A549 (cell line): ENCODE data around the gene ADAMTSL5.

Experiments
- CEBPB ChIP-seq, 2 experiments: fragments of >200 bp in 1 of 2; sonication (Bioruptor Twin) in 1 of 2; formaldehyde crosslinking in 1 of 2; IDR thresholded peaks; 2 replicates each; pipeline ENCODE4 v1.6.1; 2012 to 2016
- ESRRA ChIP-seq: fragments of 150-350 bp; IDR thresholded peaks from 2 replicates; pipeline ENCODE4 v1.6.1; 2014; ENCODE audit warnings: mild to moderate bottlenecking, low read length, borderline replicate concordance
- MAFK ChIP-seq: fragments of 450-650 bp; IDR thresholded peaks from 2 replicates; pipeline ENCODE4 v1.6.1; 2014; ENCODE audit not compliant: partially characterized antibody
- NPAS2 ChIP-seq: fragments of 250-450 bp; sonication (Bioruptor Pico); IDR thresholded peaks from 2 replicates; pipeline ENCODE4 v1.8.0; 2022; ENCODE audit warnings: mild to moderate bottlenecking, moderate library complexity, borderline replicate concordance
- NR3C1 ChIP-seq: fragments of >200 bp; sonication (Bioruptor Twin); formaldehyde crosslinking; IDR thresholded peaks from 3 replicates; pipeline ENCODE4 v1.6.1; 2017
- PBX3 ChIP-seq: IDR thresholded peaks from 2 replicates; pipeline ENCODE4 v1.6.1; 2012
- POLR2A ChIP-seq: IDR thresholded peaks from 2 replicates; pipeline ENCODE4 v1.6.1; 2012; ENCODE audit warnings: mild to moderate bottlenecking, low read length
- RAD21 ChIP-seq, 2 experiments: fragments of >200 bp in 1 of 2; sonication (Bioruptor Twin) in 1 of 2; formaldehyde crosslinking in 1 of 2; IDR thresholded peaks in 1 of 2; conservative IDR thresholded peaks in 1 of 2; 2 replicates in 1 of 2; 3 replicates in 1 of 2; pipeline ENCODE4 v1.6.1; 2012 to 2018; ENCODE audit warnings: inconsistent platforms in 1 of 2
- REST ChIP-seq: fragments of 200-600 bp; sonication (generic); IDR thresholded peaks from 2 replicates; pipeline ENCODE4 v1.6.1; 2016; ENCODE audit warnings: antibody characterized with exemption, mild to moderate bottlenecking, moderate library complexity
- RNF2 ChIP-seq: fragments of 200-600 bp; sonication (generic); IDR thresholded peaks from 2 replicates; pipeline ENCODE4 v1.6.1; 2016; ENCODE audit warnings: low read depth, mild to moderate bottlenecking, antibody characterized with exemption, moderate library complexity, borderline replicate concordance
- TP53 ChIP-seq: fragments of 250-450 bp; sonication (Bioruptor Pico); IDR thresholded peaks from 2 replicates; pipeline ENCODE4 v1.5.0; 2021; ENCODE audit warnings: mild to moderate bottlenecking, moderate library complexity
- TF ChIP-seq, protein P1 (sequence below): fragments of >200 bp; sonication (Bioruptor Twin); formaldehyde crosslinking; IDR thresholded peaks from 3 replicates; pipeline ENCODE4 v1.5.1; 2016
- TF ChIP-seq, protein P2 (sequence below): fragments of >200 bp; sonication (Bioruptor Twin); formaldehyde crosslinking; IDR thresholded peaks from 2 replicates; pipeline ENCODE4 v1.6.1; 2016

DNA sequence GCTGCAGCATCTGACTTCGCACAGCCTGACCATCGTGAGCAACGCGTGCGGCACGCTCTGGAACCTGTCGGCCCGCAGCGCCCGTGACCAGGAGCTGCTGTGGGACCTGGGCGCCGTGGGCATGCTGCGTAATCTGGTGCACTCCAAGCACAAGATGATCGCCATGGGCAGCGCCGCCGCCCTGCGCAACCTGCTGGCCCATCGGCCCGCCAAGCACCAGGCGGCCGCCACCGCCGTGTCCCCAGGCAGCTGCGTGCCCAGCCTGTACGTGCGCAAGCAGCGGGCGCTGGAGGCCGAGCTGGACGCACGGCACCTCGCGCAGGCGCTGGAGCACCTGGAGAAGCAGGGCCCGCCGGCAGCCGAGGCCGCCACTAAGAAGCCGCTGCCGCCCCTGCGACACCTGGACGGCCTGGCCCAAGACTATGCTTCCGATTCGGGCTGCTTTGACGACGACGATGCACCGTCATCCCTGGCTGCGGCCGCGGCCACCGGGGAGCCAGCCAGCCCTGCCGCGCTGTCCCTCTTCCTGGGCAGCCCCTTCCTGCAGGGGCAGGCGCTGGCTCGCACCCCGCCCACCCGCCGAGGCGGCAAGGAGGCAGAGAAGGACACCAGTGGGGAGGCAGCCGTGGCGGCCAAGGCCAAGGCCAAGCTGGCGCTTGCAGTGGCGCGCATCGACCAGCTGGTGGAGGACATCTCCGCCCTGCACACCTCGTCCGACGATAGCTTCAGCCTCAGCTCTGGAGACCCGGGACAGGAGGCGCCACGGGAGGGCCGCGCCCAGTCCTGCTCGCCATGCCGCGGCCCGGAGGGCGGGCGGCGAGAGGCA is 47.4 kb downstream of the ADAMTSL5 start:
- TF ChIP-seq, protein P1, sequence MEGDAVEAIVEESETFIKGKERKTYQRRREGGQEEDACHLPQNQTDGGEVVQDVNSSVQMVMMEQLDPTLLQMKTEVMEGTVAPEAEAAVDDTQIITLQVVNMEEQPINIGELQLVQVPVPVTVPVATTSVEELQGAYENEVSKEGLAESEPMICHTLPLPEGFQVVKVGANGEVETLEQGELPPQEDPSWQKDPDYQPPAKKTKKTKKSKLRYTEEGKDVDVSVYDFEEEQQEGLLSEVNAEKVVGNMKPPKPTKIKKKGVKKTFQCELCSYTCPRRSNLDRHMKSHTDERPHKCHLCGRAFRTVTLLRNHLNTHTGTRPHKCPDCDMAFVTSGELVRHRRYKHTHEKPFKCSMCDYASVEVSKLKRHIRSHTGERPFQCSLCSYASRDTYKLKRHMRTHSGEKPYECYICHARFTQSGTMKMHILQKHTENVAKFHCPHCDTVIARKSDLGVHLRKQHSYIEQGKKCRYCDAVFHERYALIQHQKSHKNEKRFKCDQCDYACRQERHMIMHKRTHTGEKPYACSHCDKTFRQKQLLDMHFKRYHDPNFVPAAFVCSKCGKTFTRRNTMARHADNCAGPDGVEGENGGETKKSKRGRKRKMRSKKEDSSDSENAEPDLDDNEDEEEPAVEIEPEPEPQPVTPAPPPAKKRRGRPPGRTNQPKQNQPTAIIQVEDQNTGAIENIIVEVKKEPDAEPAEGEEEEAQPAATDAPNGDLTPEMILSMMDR: no peak
- no peak for TF ChIP-seq POLR2A
- no peak for TF ChIP-seq TP53
- TF ChIP-seq ESRRA: no peak
- TF ChIP-seq REST: no peak
- no peak for TF ChIP-seq CEBPB (IDR thresholded peaks at IDR 0.05)
- TF ChIP-seq, protein P2, sequence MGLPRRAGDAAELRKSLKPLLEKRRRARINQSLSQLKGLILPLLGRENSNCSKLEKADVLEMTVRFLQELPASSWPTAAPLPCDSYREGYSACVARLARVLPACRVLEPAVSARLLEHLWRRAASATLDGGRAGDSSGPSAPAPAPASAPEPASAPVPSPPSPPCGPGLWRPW: no peak
- TF ChIP-seq RNF2: no peak
- TF ChIP-seq RAD21 (conservative IDR thresholded peaks at IDR 0.05 in 1 of 2, IDR thresholded peaks at IDR 0.05 in 1 of 2): no peak
- no peak for TF ChIP-seq PBX3
- TF ChIP-seq NPAS2: no peak
- no peak for TF ChIP-seq MAFK
- TF ChIP-seq NR3C1: no peak
